ENCODE results near the gene TTLL6.

The TTLL6 gene

DNA sequence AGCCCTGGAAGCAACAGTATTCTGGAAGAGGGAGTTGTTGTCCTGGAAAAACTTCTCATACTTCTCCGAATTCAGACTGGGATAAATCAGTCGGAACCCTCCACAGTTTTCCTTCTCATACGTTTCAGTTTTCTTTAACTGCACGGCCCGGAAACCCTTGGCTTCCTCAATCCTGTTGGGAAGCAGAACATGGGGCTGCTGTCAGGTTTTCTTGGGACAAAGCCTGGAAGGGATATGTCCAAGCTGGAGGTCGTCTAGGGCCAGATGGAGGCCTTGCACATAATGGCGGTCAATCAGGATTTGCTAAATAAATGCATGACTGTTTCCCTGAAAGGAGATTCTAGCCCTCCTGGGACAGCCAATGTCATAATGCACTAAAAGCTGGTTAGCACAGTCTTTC lies 29.2 kb downstream of the TTLL6 start:
- H3K27me3 ChIP-seq (ENCODE audit: control insufficient read depth, insufficient read depth, low read length), result peaks cover 11% of the 10 kb centered on the region
- peaks cover 5% of the 10 kb centered on the region for H3K4me1 ChIP-seq (ENCODE audit: control insufficient read depth, low read depth, low read length)
- H3K9me3 ChIP-seq (ENCODE audit: control insufficient read depth, low read depth, low read length), result no peaks in the 10 kb centered on the region
- H3K36me3 ChIP-seq (ENCODE audit: control insufficient read depth, low read depth, low read length), result no peaks in the 10 kb centered on the region
- no peak overlapping the region for H3K27ac ChIP-seq (ENCODE audit: low read length)
- no peak overlapping the region for H3K4me3 ChIP-seq (ENCODE audit: low read length)
- H3K9ac ChIP-seq (ENCODE audit: low read length), result no peak overlapping the region

GRCh38 chr17:48779421-48779820 lies 37.6 kb downstream of the TTLL6 start:
- no peak overlapping the region for H3K27ac ChIP-seq (ENCODE audit: low read length)
- H3K4me3 ChIP-seq (ENCODE audit: low read length), result no peak overlapping the region
- no peaks in the 10 kb centered on the region for H3K4me1 ChIP-seq (ENCODE audit: control insufficient read depth, low read depth, low read length)
- no peaks in the 10 kb centered on the region for H3K36me3 ChIP-seq (ENCODE audit: control insufficient read depth, low read depth, low read length)
- no peak overlapping the region for H3K9ac ChIP-seq (ENCODE audit: low read length)
- H3K9me3 ChIP-seq (ENCODE audit: control insufficient read depth, low read depth, low read length), result no peaks in the 10 kb centered on the region
- H3K27me3 ChIP-seq (ENCODE audit: control insufficient read depth, insufficient read depth, low read length), result peaks cover 7% of the 10 kb centered on the region

- Histone ChIP-seq H3K9me3 (ENCODE audit: control insufficient read depth, low read depth, low read length) (no peaks in the 10 kb centered on the region), H3K27ac (ENCODE audit: low read length) (no peak overlapping the region), H3K27me3 (ENCODE audit: control insufficient read depth, insufficient read depth, low read length) (peaks cover 7% of the 10 kb centered on the region), H3K36me3 (ENCODE audit: control insufficient read depth, low read depth, low read length) (no peaks in the 10 kb centered on the region), H3K9ac (ENCODE audit: low read length) (no peak overlapping the region), H3K4me1 (ENCODE audit: control insufficient read depth, low read depth, low read length) (no peaks in the 10 kb centered on the region), H3K4me3 (ENCODE audit: low read length) (no peak overlapping the region)
Observed at GRCh38 chr17:48776602-48777001, 40.4 kb downstream of the TTLL6 start.

- H3K4me1 ChIP-seq (ENCODE audit: control insufficient read depth, low read depth, low read length), result no peaks in the 10 kb centered on the region
- no peaks in the 10 kb centered on the region for H3K9me3 ChIP-seq (ENCODE audit: control insufficient read depth, low read depth, low read length)
- H3K27me3 ChIP-seq (ENCODE audit: control insufficient read depth, insufficient read depth, low read length), result no peaks in the 10 kb centered on the region
- H3K9ac ChIP-seq (ENCODE audit: low read length), result no peak overlapping the region
- H3K36me3 ChIP-seq (ENCODE audit: control insufficient read depth, low read depth, low read length), result no peaks in the 10 kb centered on the region
- H3K4me3 ChIP-seq (ENCODE audit: low read length), result no peak overlapping the region
- H3K27ac ChIP-seq (ENCODE audit: low read length), result no peak overlapping the region
Observed at GRCh38 chr17:48773245-48773644, 43.8 kb downstream of the TTLL6 start.

GRCh38 chr17:48770954-48771353 lies 46.1 kb downstream of the TTLL6 start:
- Histone ChIP-seq H3K4me1 (ENCODE audit: control insufficient read depth, low read depth, low read length) (no peaks in the 10 kb centered on the region), H3K36me3 (ENCODE audit: control insufficient read depth, low read depth, low read length) (no peaks in the 10 kb centered on the region), H3K9me3 (ENCODE audit: control insufficient read depth, low read depth, low read length) (no peaks in the 10 kb centered on the region), H3K4me3 (ENCODE audit: low read length) (no peak overlapping the region), H3K9ac (ENCODE audit: low read length) (no peak overlapping the region), H3K27ac (ENCODE audit: low read length) (no peak overlapping the region), H3K27me3 (ENCODE audit: control insufficient read depth, insufficient read depth, low read length) (no peaks in the 10 kb centered on the region)

DNA sequence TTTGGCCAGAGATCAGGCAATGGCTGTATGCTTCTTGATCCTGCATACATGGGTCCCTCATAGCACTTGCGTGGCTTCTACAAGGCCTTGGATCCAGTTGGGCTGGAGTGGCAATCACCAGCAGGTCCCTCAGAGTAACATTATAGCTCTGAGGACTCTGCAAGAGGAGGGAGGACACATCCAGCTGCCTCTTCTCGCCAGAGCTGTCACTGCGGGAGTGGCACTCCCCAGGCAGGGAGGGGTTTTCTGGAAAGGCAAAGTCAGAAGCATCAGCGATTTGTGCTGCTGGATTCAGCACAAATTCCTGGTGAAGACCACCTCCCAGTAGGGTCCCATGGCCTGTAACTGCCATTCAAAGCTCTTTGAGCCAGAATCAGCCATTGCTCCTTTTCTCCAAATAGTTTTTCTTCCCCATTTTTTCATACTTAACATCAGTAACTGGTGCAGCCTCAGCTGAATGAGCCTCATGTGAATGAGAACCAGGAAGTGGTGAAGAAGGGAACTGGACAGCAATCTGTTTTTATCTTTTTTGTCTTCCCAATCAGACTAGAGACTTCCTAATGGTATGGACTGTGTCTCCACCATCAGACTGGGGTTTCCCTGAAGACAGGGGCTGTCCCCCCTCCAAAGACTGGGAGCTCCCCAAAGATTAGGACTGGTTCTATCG lies 47.9 kb downstream of the TTLL6 start:
- Histone ChIP-seq H3K9me3 (ENCODE audit: control insufficient read depth, low read depth, low read length) (no peaks in the 10 kb centered on the region), H3K4me3 (ENCODE audit: low read length) (no peak overlapping the region), H3K9ac (ENCODE audit: low read length) (no peak overlapping the region), H3K4me1 (ENCODE audit: control insufficient read depth, low read depth, low read length) (no peaks in the 10 kb centered on the region), H3K27ac (ENCODE audit: low read length) (no peak overlapping the region), H3K27me3 (ENCODE audit: control insufficient read depth, insufficient read depth, low read length) (peaks cover 11% of the 10 kb centered on the region), H3K36me3 (ENCODE audit: control insufficient read depth, low read depth, low read length) (no peaks in the 10 kb centered on the region)

DNA sequence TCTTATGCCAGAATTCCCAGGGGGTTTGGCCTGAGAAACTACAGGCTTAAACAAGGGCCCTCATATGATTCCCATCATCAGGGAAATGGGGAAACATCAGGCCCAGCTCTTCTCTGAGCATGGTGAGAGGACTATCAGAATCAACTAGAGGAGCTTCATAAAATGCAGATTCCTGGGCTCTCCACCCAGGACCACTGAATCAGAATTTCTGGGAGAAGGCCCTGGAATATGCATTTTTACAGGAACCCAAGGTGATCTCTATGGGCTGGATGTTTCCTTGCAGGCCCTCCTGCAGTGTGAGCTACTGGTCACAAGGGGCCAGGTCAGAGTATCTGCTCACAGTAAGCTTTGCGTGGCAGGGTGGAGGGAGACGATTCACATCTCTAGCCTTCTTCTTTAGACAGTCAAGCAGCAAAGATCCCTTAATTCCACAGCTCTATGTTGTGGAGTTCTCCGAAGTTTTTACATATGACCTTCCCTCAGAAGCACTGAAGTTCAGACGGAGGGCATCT lies 49.7 kb downstream of the TTLL6 start:
- Histone ChIP-seq H3K27me3 (ENCODE audit: control insufficient read depth, insufficient read depth, low read length) (peaks cover 28% of the 10 kb centered on the region), H3K4me3 (ENCODE audit: low read length) (no peak overlapping the region), H3K27ac (ENCODE audit: low read length) (no peak overlapping the region), H3K9me3 (ENCODE audit: control insufficient read depth, low read depth, low read length) (no peaks in the 10 kb centered on the region), H3K36me3 (ENCODE audit: control insufficient read depth, low read depth, low read length) (no peaks in the 10 kb centered on the region), H3K4me1 (ENCODE audit: control insufficient read depth, low read depth, low read length) (no peaks in the 10 kb centered on the region), H3K9ac (ENCODE audit: low read length) (no peak overlapping the region)

DNA sequence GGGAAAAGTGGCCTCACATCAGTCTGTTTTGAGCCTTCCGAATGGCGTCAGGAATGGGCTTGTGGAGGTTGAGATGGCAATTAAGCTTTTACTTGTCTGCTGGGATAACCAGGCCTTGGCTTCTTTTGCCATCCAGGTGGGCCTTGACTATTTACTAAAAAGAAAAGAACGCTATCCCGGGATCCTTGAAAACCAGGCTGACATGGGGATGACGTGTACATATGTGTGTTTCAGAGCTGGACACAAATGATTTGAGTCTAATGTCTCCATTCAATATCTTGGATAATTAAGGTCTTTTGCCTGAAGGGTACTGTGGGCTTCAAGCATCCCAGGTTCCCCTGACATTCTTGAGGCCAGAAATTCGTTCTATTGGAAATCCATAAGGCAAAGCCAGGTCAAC lies 55.9 kb downstream of the TTLL6 start:
- no peaks in the 10 kb centered on the region for H3K9me3 ChIP-seq (ENCODE audit: control insufficient read depth, low read depth, low read length)
- no peak overlapping the region for H3K9ac ChIP-seq (ENCODE audit: low read length)
- no peaks in the 10 kb centered on the region for H3K4me1 ChIP-seq (ENCODE audit: control insufficient read depth, low read depth, low read length)
- H3K27me3 ChIP-seq (ENCODE audit: control insufficient read depth, insufficient read depth, low read length), result peaks cover 86% of the 10 kb centered on the region
- H3K4me3 ChIP-seq (ENCODE audit: low read length), result no peak overlapping the region
- no peak overlapping the region for H3K27ac ChIP-seq (ENCODE audit: low read length)
- no peaks in the 10 kb centered on the region for H3K36me3 ChIP-seq (ENCODE audit: control insufficient read depth, low read depth, low read length)

DNA sequence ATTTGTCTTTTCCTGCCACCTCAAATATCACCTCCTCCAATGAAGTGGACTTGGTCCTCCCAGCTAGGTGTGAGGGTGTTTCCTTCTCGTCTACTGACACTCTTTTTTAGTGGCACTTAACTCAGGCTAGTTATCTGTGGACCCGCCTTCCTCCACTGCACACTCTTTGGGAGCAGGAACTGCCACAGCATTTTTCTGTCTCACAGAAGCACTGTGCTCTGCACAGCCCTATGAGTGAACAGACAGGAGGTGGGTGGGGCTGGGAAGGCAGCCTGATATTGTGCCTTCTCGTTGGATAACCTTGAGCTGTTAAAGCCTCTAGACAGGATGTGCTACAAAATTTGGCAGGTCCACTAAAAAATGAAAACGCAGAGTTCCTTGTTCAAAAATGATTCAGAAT lies 56.6 kb downstream of the TTLL6 start:
- no peaks in the 10 kb centered on the region for H3K9me3 ChIP-seq (ENCODE audit: control insufficient read depth, low read depth, low read length)
- H3K27ac ChIP-seq (ENCODE audit: low read length), result no peak overlapping the region
- H3K4me1 ChIP-seq (ENCODE audit: control insufficient read depth, low read depth, low read length), result no peaks in the 10 kb centered on the region
- no peak overlapping the region for H3K9ac ChIP-seq (ENCODE audit: low read length)
- H3K27me3 ChIP-seq (ENCODE audit: control insufficient read depth, insufficient read depth, low read length), result peaks cover 93% of the 10 kb centered on the region
- no peaks in the 10 kb centered on the region for H3K36me3 ChIP-seq (ENCODE audit: control insufficient read depth, low read depth, low read length)
- no peak overlapping the region for H3K4me3 ChIP-seq (ENCODE audit: low read length)

DNA sequence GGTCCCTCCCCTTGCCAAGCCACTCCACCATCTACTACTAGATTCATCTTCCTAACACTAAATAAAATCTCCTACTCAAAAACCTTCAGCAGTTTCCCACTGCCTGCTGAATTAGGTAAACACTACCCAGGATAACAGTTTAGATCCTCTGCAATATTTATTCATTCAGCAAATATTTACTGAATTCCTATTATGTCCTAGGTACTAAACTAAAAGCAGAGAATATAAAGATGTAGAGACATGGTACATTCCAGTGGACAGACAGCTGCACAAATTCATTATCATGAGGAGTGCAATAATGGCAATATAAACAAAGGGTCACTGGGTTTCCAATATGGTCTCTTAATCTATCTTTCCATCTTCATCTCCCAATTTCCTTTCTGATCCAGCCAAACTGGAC lies 57.7 kb downstream of the TTLL6 start:
- H3K4me1 ChIP-seq (ENCODE audit: control insufficient read depth, low read depth, low read length), result peaks cover 3% of the 10 kb centered on the region
- peaks cover 2% of the 10 kb centered on the region for H3K9me3 ChIP-seq (ENCODE audit: control insufficient read depth, low read depth, low read length)
- H3K27me3 ChIP-seq (ENCODE audit: control insufficient read depth, insufficient read depth, low read length), result peaks cover 95% of the 10 kb centered on the region
- H3K27ac ChIP-seq (ENCODE audit: low read length), result no peak overlapping the region
- H3K9ac ChIP-seq (ENCODE audit: low read length), result no peak overlapping the region
- H3K4me3 ChIP-seq (ENCODE audit: low read length), result no peak overlapping the region
- no peaks in the 10 kb centered on the region for H3K36me3 ChIP-seq (ENCODE audit: control insufficient read depth, low read depth, low read length)

DNA sequence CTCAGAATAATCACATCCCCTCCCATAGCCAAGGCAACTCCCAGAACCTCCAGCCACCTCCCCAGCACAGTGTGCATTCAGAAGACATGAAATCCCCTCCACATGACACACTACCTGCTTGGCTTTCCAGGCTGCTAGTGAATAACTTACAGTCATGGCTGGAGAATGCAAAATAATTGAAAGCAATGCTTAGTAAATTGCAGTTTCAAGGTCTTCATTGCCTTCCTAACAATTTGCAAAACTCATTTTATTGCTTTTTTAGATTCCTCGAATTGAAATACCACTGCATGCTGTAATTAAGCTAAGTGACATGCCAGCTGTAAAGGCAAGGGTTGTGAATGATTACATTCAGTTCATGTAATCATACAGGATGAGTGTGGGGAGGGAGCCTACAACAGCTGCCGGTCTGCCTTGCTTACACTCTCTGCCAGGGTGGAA lies 59.5 kb downstream of the TTLL6 start:
- H3K27me3 ChIP-seq (ENCODE audit: control insufficient read depth, insufficient read depth, low read length), result peaks cover 95% of the 10 kb centered on the region
- H3K9ac ChIP-seq (ENCODE audit: low read length), result no peak overlapping the region
- peaks cover 3% of the 10 kb centered on the region for H3K4me1 ChIP-seq (ENCODE audit: control insufficient read depth, low read depth, low read length)
- peaks cover 2% of the 10 kb centered on the region for H3K9me3 ChIP-seq (ENCODE audit: control insufficient read depth, low read depth, low read length)
- no peaks in the 10 kb centered on the region for H3K36me3 ChIP-seq (ENCODE audit: control insufficient read depth, low read depth, low read length)
- no peak overlapping the region for H3K27ac ChIP-seq (ENCODE audit: low read length)
- H3K4me3 ChIP-seq (ENCODE audit: low read length), result no peak overlapping the region

- H3K27ac ChIP-seq (ENCODE audit: low read length), result no peak overlapping the region
- peaks cover 96% of the 10 kb centered on the region for H3K27me3 ChIP-seq (ENCODE audit: control insufficient read depth, insufficient read depth, low read length)
- peaks cover 3% of the 10 kb centered on the region for H3K4me1 ChIP-seq (ENCODE audit: control insufficient read depth, low read depth, low read length)
- no peak overlapping the region for H3K4me3 ChIP-seq (ENCODE audit: low read length)
- H3K9ac ChIP-seq (ENCODE audit: low read length), result no peak overlapping the region
- H3K9me3 ChIP-seq (ENCODE audit: control insufficient read depth, low read depth, low read length), result peaks cover 2% of the 10 kb centered on the region
- no peaks in the 10 kb centered on the region for H3K36me3 ChIP-seq (ENCODE audit: control insufficient read depth, low read depth, low read length)
Observed at GRCh38 chr17:48756830-48757251, 60.2 kb downstream of the TTLL6 start.

Measured in iPS-18a (cell line).